Ovary (tissue), 9 donors: Measurements from ENCODE around the gene TAPBP. TPM values are rescaled to one million over a fixed set of nuclear protein-coding genes. Genes with fewer than 3 reads are reported as not detected.
A peak's percentile ranks its signal among the peaks of the same experiment; 100 is the strongest.

Experiments used
- DNase-seq, 5 donors: peaks; one replicate each; pipeline ENCODE4 v3.0.0-alpha.2; 2019 to 2020
- H3K27ac ChIP-seq, 2 donors: fragments of 200-600 bp; one replicate each; pipeline versions ENCODE4 v1.5.1 to v1.8.0; 2019 to 2022
- H3K27me3 ChIP-seq: fragments of 200-600 bp; one replicate; pipeline ENCODE4 v1.8.0; 2022
- H3K36me3 ChIP-seq: fragments of 200-600 bp; sonication (generic); one replicate; pipeline ENCODE4 v1.5.1; 2019
- H3K4me1 ChIP-seq: one replicate; pipeline ENCODE4 v1.8.1; 2013; ENCODE audit warnings: mild to moderate bottlenecking, moderate library complexity; ENCODE audit not compliant: insufficient read depth
- H3K4me3 ChIP-seq: fragments of 200-600 bp; sonication (generic); one replicate; pipeline ENCODE4 v1.5.1; 2017
- H3K9me3 ChIP-seq, 2 donors: fragments of 200-600 bp in 1 of 2; sonication (generic) in 1 of 2; one replicate each; pipeline versions ENCODE4 v1.5.1 to v1.8.1; 2013 to 2019; ENCODE audit warnings: mild to moderate bottlenecking in 1 of 2, moderate library complexity in 1 of 2
- CTCF ChIP-seq, 3 donors: fragments of 450-650 bp in 2 of 3; fragments of 200-600 bp in 1 of 3; IDR thresholded peaks; one replicate each; pipeline versions ENCODE4 v1.5.1 to v1.8.0; 2016 to 2022; ENCODE audit warnings: antibody characterized with exemption in 3 of 3, mild to moderate bottlenecking in 1 of 3
- EP300 ChIP-seq: sonication (generic); formaldehyde crosslinking; IDR thresholded peaks from one replicate; pipeline ENCODE4 v1.6.1; 2017; ENCODE audit warnings: antibody characterized with exemption
- POLR2A ChIP-seq: fragments of 450-650 bp; IDR thresholded peaks from one replicate; pipeline ENCODE4 v1.6.1; 2017; ENCODE audit warnings: antibody characterized with exemption, mild to moderate bottlenecking, moderate library complexity
- WGBS, 3 donors: extraction: QIAGEN DNeasy Blood & Tissue Kit in 1 of 3; methylation state at CpG; one replicate each; pipeline versions ENCODE4 v1.1.5 to v1.1.7; 2013 to 2017; 5-methylcytosine and 5-hydroxymethylcytosine counted together
- intact Hi-C, 4 donors: fragments of 100-400 bp; cut with DNase I; formaldehyde crosslinking; loops; one replicate each; pipeline versions ENCODE4 v1.11.0 to v1.15.1; 2022 to 2023
- polyA plus RNA-seq, 2 donors: library from polyadenylated mRNA; stranded (reverse); fragments of 200-250 nt in 1 of 2; fragments of 350-450 nt in 1 of 2; fragmentation: Illumina TruSeq in 1 of 2; extraction: RNeasy Lipid Tissue Mini Kit (QIAGEN cat#74804) in 1 of 2; gene quantifications; one replicate each; pipeline ENCODE4 v1.2.3, GENCODE V29; 2013 to 2014
- total RNA-seq, 7 donors: library from RNA; depleted of rRNA in 2 of 7; stranded (reverse); fragments of >200 nt in 2 of 7; fragmentation: NEBNext Ultra II Directional in 3 of 7; extraction: Animal tissue kit (Norgen Biotek cat#: 25700) in 3 of 7; gene quantifications; one replicate each; pipeline versions ENCODE4 v1.1.0 to v1.2.4, GENCODE V29; 2016 to 2023
- donor health status: DM: no; HTN: no; CAD: no; lungs with moderate emphysema.
- donor health status: DM: no; HTN: no; CAD: no.
- donor health status: Bipolar disorder and iron deficiency.
- donor health status: DM: yes; HTN: yes; CAD: no.
- donor health status: DM: no; HTN: no; CAD: no.
- donor health status: DM: yes; HTN: yes; CAD: no.

The TAPBP gene
- total and polyA plus RNA-seq, 9 donors, result 24.4 to 121 (median 60.9) TPM

GRCh38 chr6:33298773-33299236 is 15.1 kb downstream of the TAPBP start, which contains the start of gene RGL2:
RGL2 (minus strand) TSS chr6:33298942; CDS start chr6:33298610, 332 bp downstream.
- Histone ChIP-seq H3K4me1 (peaks cover 9% of the 10 kb centered on the region), H3K27ac (peak within 1 kb of the TSS; percentile 73 to 96), H3K4me3 (peak within 1 kb of the TSS; percentile 69), H3K9me3 (no peaks in the 10 kb centered on the region), H3K36me3 (no peaks in the 10 kb centered on the region), H3K27me3 (no peaks in the 10 kb centered on the region)
- TF ChIP-seq EP300 (no peak), POLR2A (no peak), CTCF (IDR thresholded peaks at IDR 0.05) (no peak)
- intact Hi-C loops, result loop anchor here in 1 of 4 donors (10.0 kb wide), 1 partner anchor 116 kb away; the partner anchor contains the start of genes CUTA and PHF1
- DNase-seq, result peak; percentile 84 to 90 (median 87)
- 0 to 1% (median 1%) methylated on average over 30 to 34 of the region's 34 CpGs for WGBS, 3 donors

- peak overlapping the region; percentile 73 to 96 for H3K27ac ChIP-seq
- intact Hi-C loops, result loop anchor here in 1 of 4 donors (10.0 kb wide), 1 partner anchor 117 kb away; the partner anchor contains the start of genes CUTA and PHF1
- TF ChIP-seq POLR2A, result peak; percentile 82
- TF ChIP-seq CTCF (IDR thresholded peaks at IDR 0.05), result no peak
- WGBS, 3 donors, result 1% methylated on average over 33 to 42 of the region's 42 CpGs
- DNase-seq, result peak; percentile 67 to 90 (median 71)
- peak overlapping the region; percentile 69 for H3K4me3 ChIP-seq
- peaks cover 9% of the 10 kb centered on the region for H3K4me1 ChIP-seq
- H3K36me3 ChIP-seq, result no peaks in the 10 kb centered on the region
- no peaks in the 10 kb centered on the region for H3K9me3 ChIP-seq
- H3K27me3 ChIP-seq, result no peaks in the 10 kb centered on the region
Observed at GRCh38 chr6:33297956-33298772, 15.7 kb downstream of the TAPBP start.

GRCh38 chr6:33297406-33297955 is 16.4 kb downstream of the TAPBP start:
- no peaks in the 10 kb centered on the region for H3K27me3 ChIP-seq
- no peak for TF ChIP-seq EP300
- no peak for TF ChIP-seq POLR2A
- no peak for TF ChIP-seq CTCF (IDR thresholded peaks at IDR 0.05)
- no peaks in the 10 kb centered on the region for H3K36me3 ChIP-seq
- no peaks in the 10 kb centered on the region for H3K9me3 ChIP-seq
- intact Hi-C loops, result loop anchor here in 1 of 4 donors (10.0 kb wide), 1 partner anchor 117 kb away; the partner anchor contains the start of genes CUTA and PHF1
- H3K27ac ChIP-seq, result peak overlapping the region; percentile 73 to 96
- H3K4me1 ChIP-seq, result peaks cover 9% of the 10 kb centered on the region
- WGBS, 3 donors, result 16 to 20% (median 17%) methylated on average over 16 of the region's 16 CpGs
- peak in 3 of 5 donors; percentile 50 to 64 (median 60) for DNase-seq
- H3K4me3 ChIP-seq, result peak overlapping the region; percentile 69

GRCh38 chr6:33296797-33297405 is 17.0 kb downstream of the TAPBP start:
- peak in 1 of 5 donors; percentile 33 for DNase-seq
- Histone ChIP-seq H3K9me3 (no peaks in the 10 kb centered on the region), H3K36me3 (no peaks in the 10 kb centered on the region), H3K4me3 (peak overlapping the region; percentile 69), H3K27me3 (no peaks in the 10 kb centered on the region), H3K27ac (peak overlapping the region in 1 of 2 donors; percentile 96), H3K4me1 (peaks cover 9% of the 10 kb centered on the region)
- intact Hi-C loops, result loop anchor here in 1 of 4 donors (10.0 kb wide), 1 partner anchor 118 kb away; the partner anchor contains the start of genes CUTA and PHF1
- TF ChIP-seq CTCF (IDR thresholded peaks at IDR 0.05) (no peak), EP300 (no peak), POLR2A (no peak)
- WGBS, 3 donors, result 70 to 75% (median 74%) methylated on average over 12 of the region's 12 CpGs
